Measurements from ENCODE around the gene DCBLD1.

GRCh38 chr6:117483645-117484016 lies 1.2 kb downstream of the DCBLD1 start:
- TF ChIP-seq, protein P1, sequence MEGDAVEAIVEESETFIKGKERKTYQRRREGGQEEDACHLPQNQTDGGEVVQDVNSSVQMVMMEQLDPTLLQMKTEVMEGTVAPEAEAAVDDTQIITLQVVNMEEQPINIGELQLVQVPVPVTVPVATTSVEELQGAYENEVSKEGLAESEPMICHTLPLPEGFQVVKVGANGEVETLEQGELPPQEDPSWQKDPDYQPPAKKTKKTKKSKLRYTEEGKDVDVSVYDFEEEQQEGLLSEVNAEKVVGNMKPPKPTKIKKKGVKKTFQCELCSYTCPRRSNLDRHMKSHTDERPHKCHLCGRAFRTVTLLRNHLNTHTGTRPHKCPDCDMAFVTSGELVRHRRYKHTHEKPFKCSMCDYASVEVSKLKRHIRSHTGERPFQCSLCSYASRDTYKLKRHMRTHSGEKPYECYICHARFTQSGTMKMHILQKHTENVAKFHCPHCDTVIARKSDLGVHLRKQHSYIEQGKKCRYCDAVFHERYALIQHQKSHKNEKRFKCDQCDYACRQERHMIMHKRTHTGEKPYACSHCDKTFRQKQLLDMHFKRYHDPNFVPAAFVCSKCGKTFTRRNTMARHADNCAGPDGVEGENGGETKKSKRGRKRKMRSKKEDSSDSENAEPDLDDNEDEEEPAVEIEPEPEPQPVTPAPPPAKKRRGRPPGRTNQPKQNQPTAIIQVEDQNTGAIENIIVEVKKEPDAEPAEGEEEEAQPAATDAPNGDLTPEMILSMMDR (IDR thresholded peaks at IDR 0.05; ENCODE audit: low read depth, low read length), result no peak
- TF ChIP-seq MYC (IDR thresholded peaks at IDR 0.05; ENCODE audit: low read depth, low read length) (no peak), POLR2A (IDR thresholded peaks at IDR 0.05; ENCODE audit: extremely low read depth, insufficient read length) (no peak), MAX (IDR thresholded peaks at IDR 0.05; ENCODE audit: low read depth, low read length) (peak; percentile 32; the same call in 1 of the 2 replicates)
